ENCODE measurements around the gene SORCS2. TPM values are rescaled to one million over a fixed set of nuclear protein-coding genes. Genes with fewer than 3 reads are reported as not detected.

Gene SORCS2
- total RNA-seq, 1 donor from 2014 or later: not detected

DNA sequence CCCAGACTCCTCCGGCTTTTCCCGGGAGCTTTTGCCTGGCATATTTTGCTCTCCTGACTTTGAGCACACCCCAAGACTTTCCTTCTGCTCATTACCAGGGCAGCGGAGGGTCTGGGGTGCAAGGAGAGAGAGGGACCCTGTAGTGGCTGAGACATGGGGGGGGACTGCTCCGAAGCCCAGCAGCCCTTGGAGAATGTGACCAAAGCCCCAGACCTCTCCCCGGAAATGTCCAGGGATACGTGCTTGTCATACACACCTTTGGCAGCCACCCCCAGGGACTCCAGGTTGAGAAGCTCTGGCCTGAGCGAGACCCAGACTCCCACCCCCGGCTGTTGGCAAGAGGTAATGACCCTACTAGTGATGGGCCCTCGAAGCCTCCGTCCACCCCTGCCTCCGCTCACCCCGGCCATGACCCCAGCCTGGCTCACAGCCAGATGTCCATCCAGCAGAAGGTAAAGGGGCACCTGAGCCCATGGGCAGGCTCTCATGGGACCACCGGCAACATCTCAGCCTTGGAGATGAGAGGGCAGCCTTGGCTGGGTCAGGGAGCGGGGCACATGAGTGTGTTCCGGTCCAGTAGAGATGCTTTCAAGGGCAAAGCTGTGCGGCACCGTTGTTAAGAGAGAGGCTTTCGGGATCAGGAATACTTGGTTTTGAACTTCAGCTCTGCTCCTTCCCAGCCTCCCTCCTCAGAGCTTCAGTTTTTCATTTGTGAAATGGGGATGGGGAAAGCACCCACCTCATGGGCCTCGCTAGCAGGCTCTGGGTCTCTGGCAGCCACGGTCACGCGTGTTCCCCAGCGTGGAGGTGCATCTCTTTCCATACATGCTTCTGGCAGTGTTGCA lies 240.4 kb downstream of the SORCS2 start:
- no peak overlapping the region for H3K27ac Mint-ChIP-seq
- no peaks in the 10 kb centered on the region for H3K4me1 Mint-ChIP-seq
- H3K27me3 Mint-ChIP-seq: no peaks in the 10 kb centered on the region
- H3K9me3 Mint-ChIP-seq: no peaks in the 10 kb centered on the region
- ChIA-PET CTCF (no interaction called here), POLR2A (no interaction called here)
- ATAC-seq (ENCODE audit: low read depth): no peak
- intact Hi-C loops (cut with micrococcal nuclease): no loop called here
- TF ChIP-seq, protein P1, sequence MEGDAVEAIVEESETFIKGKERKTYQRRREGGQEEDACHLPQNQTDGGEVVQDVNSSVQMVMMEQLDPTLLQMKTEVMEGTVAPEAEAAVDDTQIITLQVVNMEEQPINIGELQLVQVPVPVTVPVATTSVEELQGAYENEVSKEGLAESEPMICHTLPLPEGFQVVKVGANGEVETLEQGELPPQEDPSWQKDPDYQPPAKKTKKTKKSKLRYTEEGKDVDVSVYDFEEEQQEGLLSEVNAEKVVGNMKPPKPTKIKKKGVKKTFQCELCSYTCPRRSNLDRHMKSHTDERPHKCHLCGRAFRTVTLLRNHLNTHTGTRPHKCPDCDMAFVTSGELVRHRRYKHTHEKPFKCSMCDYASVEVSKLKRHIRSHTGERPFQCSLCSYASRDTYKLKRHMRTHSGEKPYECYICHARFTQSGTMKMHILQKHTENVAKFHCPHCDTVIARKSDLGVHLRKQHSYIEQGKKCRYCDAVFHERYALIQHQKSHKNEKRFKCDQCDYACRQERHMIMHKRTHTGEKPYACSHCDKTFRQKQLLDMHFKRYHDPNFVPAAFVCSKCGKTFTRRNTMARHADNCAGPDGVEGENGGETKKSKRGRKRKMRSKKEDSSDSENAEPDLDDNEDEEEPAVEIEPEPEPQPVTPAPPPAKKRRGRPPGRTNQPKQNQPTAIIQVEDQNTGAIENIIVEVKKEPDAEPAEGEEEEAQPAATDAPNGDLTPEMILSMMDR (IDR thresholded peaks at IDR 0.05): no peak
- no peak overlapping the region for H3K4me3 Mint-ChIP-seq
- no peak for DNase-seq
- no peaks in the 10 kb centered on the region for H3K36me3 Mint-ChIP-seq (ENCODE audit: low read depth)

DNA sequence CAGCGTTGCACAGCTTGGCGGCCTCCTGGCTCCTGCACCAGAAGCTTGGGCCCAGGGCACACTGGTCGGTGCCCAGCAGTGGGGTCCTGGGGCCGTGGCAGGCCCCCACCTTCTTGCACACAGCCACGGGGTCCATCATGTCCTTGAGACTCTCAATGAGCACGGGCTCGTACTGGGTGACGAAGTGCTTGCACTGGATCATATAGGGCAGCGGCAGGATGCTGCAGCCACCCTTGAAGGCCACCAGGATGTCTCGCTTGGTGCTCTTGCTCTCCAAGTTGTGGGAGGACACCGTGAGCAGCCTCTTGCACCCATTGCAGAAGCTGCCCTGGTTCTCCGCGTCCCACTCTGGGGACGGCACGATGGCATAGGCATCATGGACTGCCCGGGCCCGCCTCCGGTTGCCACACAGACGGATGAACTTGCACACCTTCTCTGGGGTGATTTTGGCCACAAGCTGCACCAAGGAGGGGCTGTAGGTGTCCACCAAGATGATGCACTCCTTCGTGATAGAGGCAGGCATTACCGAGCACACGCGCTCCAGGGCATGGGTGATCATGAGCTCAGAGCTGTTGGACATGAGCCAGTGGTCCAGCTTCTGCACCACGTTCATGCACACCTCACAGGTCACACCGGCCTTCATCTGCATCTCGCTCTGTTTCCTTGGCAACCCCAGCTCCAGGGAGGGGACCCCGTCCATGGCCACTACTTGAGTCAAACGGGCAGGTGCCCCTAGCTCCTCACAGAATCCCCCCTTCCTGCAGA lies 241.2 kb downstream of the SORCS2 start:
- Mint-ChIP-seq H3K36me3 (ENCODE audit: low read depth) (no peaks in the 10 kb centered on the region), H3K27me3 (no peaks in the 10 kb centered on the region), H3K9me3 (no peaks in the 10 kb centered on the region), H3K27ac (no peak overlapping the region), H3K4me3 (no peak overlapping the region), H3K4me1 (no peaks in the 10 kb centered on the region)
- TF ChIP-seq, protein P1 (IDR thresholded peaks at IDR 0.05): no peak
- intact Hi-C loops (cut with micrococcal nuclease): no loop called here
- DNase-seq (no peak), ATAC-seq (ENCODE audit: low read depth) (no peak)
- ChIA-PET CTCF (no interaction called here), POLR2A (no interaction called here)

DNA sequence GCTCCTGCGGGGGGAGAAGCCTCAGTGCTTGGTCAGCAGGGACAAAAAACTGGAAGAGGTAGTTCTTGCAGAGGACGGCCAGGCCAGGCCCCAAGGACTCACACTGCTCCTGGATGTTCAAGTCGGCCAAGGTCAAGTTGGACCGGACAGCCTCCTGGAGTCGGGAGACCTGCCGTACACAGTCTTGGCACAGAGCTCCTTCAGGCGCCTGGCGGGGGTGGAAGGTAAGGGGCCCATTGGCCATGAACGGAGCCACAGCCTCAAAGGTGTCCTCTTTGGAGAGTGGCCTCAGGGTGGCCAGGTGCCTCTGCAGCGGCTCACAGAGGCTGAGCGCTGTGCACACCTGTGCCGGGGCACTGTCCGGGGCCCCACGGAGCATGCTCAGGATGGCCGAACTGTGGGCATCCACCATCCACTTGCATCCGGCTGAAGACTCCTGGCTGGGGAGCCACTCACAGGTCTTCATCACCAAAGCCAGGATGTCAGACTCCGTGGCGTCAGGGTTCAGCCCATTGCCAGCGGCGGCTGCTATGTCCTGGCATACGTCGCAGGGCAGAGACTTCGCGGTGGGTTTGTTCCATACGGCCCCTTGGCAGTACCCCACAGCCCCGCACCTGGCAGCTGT lies 241.9 kb downstream of the SORCS2 start:
- TF ChIP-seq, protein P1 (IDR thresholded peaks at IDR 0.05): no peak
- H3K36me3 Mint-ChIP-seq (ENCODE audit: low read depth): no peaks in the 10 kb centered on the region
- no peak overlapping the region for H3K4me3 Mint-ChIP-seq
- intact Hi-C loops (cut with micrococcal nuclease): no loop called here
- no peak overlapping the region for H3K27ac Mint-ChIP-seq
- no peak for DNase-seq
- no peaks in the 10 kb centered on the region for H3K27me3 Mint-ChIP-seq
- no peaks in the 10 kb centered on the region for H3K4me1 Mint-ChIP-seq
- POLR2A ChIA-PET: no interaction called here
- no peaks in the 10 kb centered on the region for H3K9me3 Mint-ChIP-seq
- ATAC-seq (ENCODE audit: low read depth): no peak
- CTCF ChIA-PET: no interaction called here

DNA sequence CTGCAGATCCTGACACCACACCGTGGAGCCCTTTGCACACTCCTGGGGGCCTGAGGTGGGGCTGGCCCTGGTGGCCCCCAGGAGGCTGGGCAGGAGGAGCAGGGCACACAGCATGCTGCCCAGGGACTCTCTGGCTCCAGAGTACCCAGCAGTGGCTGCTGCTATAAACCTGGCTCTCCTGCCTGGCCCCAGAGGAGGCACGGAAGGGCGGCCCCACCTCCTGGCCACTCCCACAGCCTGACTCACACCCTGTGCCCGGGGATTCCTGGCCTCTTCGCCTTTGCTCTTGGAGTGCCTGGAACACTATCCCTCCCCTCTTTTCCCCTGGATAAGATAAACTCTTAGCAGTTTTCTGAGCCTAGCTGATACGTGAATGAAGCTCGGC lies 242.4 kb downstream of the SORCS2 start, which contains the start of gene PSAPL1:
PSAPL1 (minus strand) TSS at position 165 of the 385 bp plus-strand sequence; CDS start at position 114, 51 bp downstream.
- TF ChIP-seq, protein P1 (IDR thresholded peaks at IDR 0.05): no peak
- Mint-ChIP-seq H3K27me3 (no peaks in the 10 kb centered on the region), H3K4me1 (no peaks in the 10 kb centered on the region), H3K4me3 (no peak within 1 kb of the TSS), H3K36me3 (ENCODE audit: low read depth) (no peaks in the 10 kb centered on the region), H3K27ac (no peak within 1 kb of the TSS), H3K9me3 (no peaks in the 10 kb centered on the region)
- DNase-seq (no peak), ATAC-seq (ENCODE audit: low read depth) (no peak)
- CTCF ChIA-PET: no interaction called here
- POLR2A ChIA-PET: no interaction called here
- intact Hi-C loops (cut with micrococcal nuclease): no loop called here

Data from activated B cell treated with CpG ODN at 0.5 μM for 24 hours (primary cell).